ENCODE measurements around the gene PI16. TPM values are rescaled to one million over a fixed set of nuclear protein-coding genes. Genes with fewer than 3 reads are reported as not detected.
"Not testable (repeated sequence)": the region's sequence is repeated elsewhere in the genome, so short reads cannot be mapped to it uniquely, and the experiment has no call there.

PI16 gene
- total and polyA plus RNA-seq, 5 donors, result 35.0 to 125 (median 48.4) TPM

- ATAC-seq (no peak), DNase-seq (peak in 1 of 3 donors; percentile 48)
- no peaks in the 10 kb centered on the region for H3K27me3 ChIP-seq (ENCODE audit: control insufficient read depth, insufficient read depth)
- intact Hi-C loops (cut with DNase I), result loop anchor here in 1 of 4 donors (10.0 kb wide), 1 partner anchor 221 kb away; no protein-coding TSS in a partner anchor
- H3K4me3 ChIP-seq (ENCODE audit: low read length), result peak overlapping the region; percentile 88
- H3K9me3 ChIP-seq (ENCODE audit: control insufficient read depth, low read length), result no peaks in the 10 kb centered on the region
- peaks cover 20% of the 10 kb centered on the region for H3K4me1 ChIP-seq (ENCODE audit: control insufficient read depth, insufficient read depth, low read length)
- H3K27ac ChIP-seq (ENCODE audit: low read length), result peak overlapping the region; percentile 87
- under 1% methylated on average over 15 of the region's 15 CpGs for WGBS
Observed at GRCh38 chr6:36985417-36985807, 30.9 kb downstream of the PI16 start.

- H3K27ac ChIP-seq (ENCODE audit: low read length), result peak within 1 kb of the TSS; percentile 87
- H3K27me3 ChIP-seq (ENCODE audit: control insufficient read depth, insufficient read depth), result no peaks in the 10 kb centered on the region
- ATAC-seq (peak; percentile 95 to 97), DNase-seq (peak; percentile 92 to 97 (median 96))
- intact Hi-C loops (cut with DNase I), result loop anchor here in 1 of 4 donors (10.0 kb wide), 1 partner anchor 221 kb away; no protein-coding TSS in a partner anchor
- peaks cover 15% of the 10 kb centered on the region for H3K4me1 ChIP-seq (ENCODE audit: control insufficient read depth, insufficient read depth, low read length)
- H3K4me3 ChIP-seq (ENCODE audit: low read length), result peak within 1 kb of the TSS; percentile 88
- WGBS, result under 1% methylated on average over 101 of the region's 101 CpGs
- H3K9me3 ChIP-seq (ENCODE audit: control insufficient read depth, low read length), result no peaks in the 10 kb centered on the region
Observed at GRCh38 chr6:36985808-36986703, 31.5 kb downstream of the PI16 start, which contains the start of gene MTCH1. Gene MTCH1, minus strand, starts transcription at chr6:36986196. Its CDS starts 23 bp downstream, at chr6:36986173.

GRCh38 chr6:36986704-36987047 lies 32.1 kb downstream of the PI16 start:
- Histone ChIP-seq H3K4me1 (ENCODE audit: control insufficient read depth, insufficient read depth, low read length) (peaks cover 13% of the 10 kb centered on the region), H3K4me3 (ENCODE audit: low read length) (peak overlapping the region; percentile 88), H3K9me3 (ENCODE audit: control insufficient read depth, low read length) (no peaks in the 10 kb centered on the region), H3K27ac (ENCODE audit: low read length) (peak overlapping the region; percentile 87), H3K27me3 (ENCODE audit: control insufficient read depth, insufficient read depth) (no peaks in the 10 kb centered on the region)
- ATAC-seq, result no peak
- 2% methylated on average over 8 of the region's 8 CpGs for WGBS
- intact Hi-C loops (cut with DNase I), result loop anchor here in 1 of 4 donors (10.0 kb wide), 1 partner anchor 222 kb away; no protein-coding TSS in a partner anchor
- no peak for DNase-seq

- no peaks in the 10 kb centered on the region for H3K27me3 ChIP-seq (ENCODE audit: control insufficient read depth, insufficient read depth)
- H3K4me1 ChIP-seq (ENCODE audit: control insufficient read depth, insufficient read depth, low read length), result peaks cover 7% of the 10 kb centered on the region
- intact Hi-C loops (cut with DNase I), result loop anchor here in 1 of 4 donors (10.0 kb wide), 1 partner anchor 224 kb away; no protein-coding TSS in a partner anchor
- WGBS, result 83% methylated on average over 6 of the region's 6 CpGs
- no peak for DNase-seq
- H3K27ac ChIP-seq (ENCODE audit: low read length), result no peak overlapping the region
- H3K4me3 ChIP-seq (ENCODE audit: low read length), result no peak overlapping the region
- ATAC-seq, result no peak
- no peaks in the 10 kb centered on the region for H3K9me3 ChIP-seq (ENCODE audit: control insufficient read depth, low read length)
Observed at GRCh38 chr6:36989264-36989663, 34.7 kb downstream of the PI16 start.

GRCh38 chr6:36990401-36990800 lies 35.9 kb downstream of the PI16 start:
- DNase-seq; H3K4me3 ChIP-seq (ENCODE audit: low read length); ATAC-seq; H3K27me3 ChIP-seq (ENCODE audit: control insufficient read depth, insufficient read depth); H3K4me1 ChIP-seq (ENCODE audit: control insufficient read depth, insufficient read depth, low read length); intact Hi-C loops (cut with DNase I); H3K9me3 ChIP-seq (ENCODE audit: control insufficient read depth, low read length); H3K27ac ChIP-seq (ENCODE audit: low read length): not testable (repeated sequence)
- 87% methylated on average over 2 of the region's 2 CpGs for whole genome bisulfite sequencing

- WGBS, result 60% methylated on average over 18 of the region's 18 CpGs
- Histone ChIP-seq H3K27ac (ENCODE audit: low read length) (peak overlapping the region; percentile 93), H3K9me3 (ENCODE audit: control insufficient read depth, low read length) (no peaks in the 10 kb centered on the region), H3K27me3 (ENCODE audit: control insufficient read depth, insufficient read depth) (no peaks in the 10 kb centered on the region), H3K4me1 (ENCODE audit: control insufficient read depth, insufficient read depth, low read length) (no peaks in the 10 kb centered on the region), H3K4me3 (ENCODE audit: low read length) (no peak overlapping the region)
- ATAC-seq, result peak; percentile 63 to 69
- peak in 2 of 3 donors; percentile 55 to 74 for DNase-seq
- intact Hi-C loops (cut with DNase I), result no loop called here
Observed at GRCh38 chr6:36997811-36998722, 43.5 kb downstream of the PI16 start.

- ATAC-seq (peak; percentile 55 to 84), DNase-seq (no peak)
- intact Hi-C loops (cut with DNase I), result no loop called here
- Histone ChIP-seq H3K9me3 (ENCODE audit: control insufficient read depth, low read length) (no peaks in the 10 kb centered on the region), H3K27ac (ENCODE audit: low read length) (peak overlapping the region; percentile 93), H3K4me3 (ENCODE audit: low read length) (no peak overlapping the region), H3K27me3 (ENCODE audit: control insufficient read depth, insufficient read depth) (no peaks in the 10 kb centered on the region), H3K4me1 (ENCODE audit: control insufficient read depth, insufficient read depth, low read length) (no peaks in the 10 kb centered on the region)
- 71% methylated on average over 8 of the region's 8 CpGs for WGBS
Observed at GRCh38 chr6:36998723-36999038, 44.1 kb downstream of the PI16 start.

- H3K27me3 ChIP-seq (ENCODE audit: control insufficient read depth, insufficient read depth), result no peaks in the 10 kb centered on the region
- WGBS, result 67% methylated on average over 15 of the region's 15 CpGs
- no peaks in the 10 kb centered on the region for H3K4me1 ChIP-seq (ENCODE audit: control insufficient read depth, insufficient read depth, low read length)
- DNase-seq (no peak), ATAC-seq (peak; percentile 4 to 49)
- H3K27ac ChIP-seq (ENCODE audit: low read length), result peak overlapping the region; percentile 93
- intact Hi-C loops (cut with DNase I), result no loop called here
- no peak overlapping the region for H3K4me3 ChIP-seq (ENCODE audit: low read length)
- no peaks in the 10 kb centered on the region for H3K9me3 ChIP-seq (ENCODE audit: control insufficient read depth, low read length)
Observed at GRCh38 chr6:36999061-36999750, 44.7 kb downstream of the PI16 start.

- no peak for DNase-seq
- ATAC-seq, result no peak
- Histone ChIP-seq H3K4me1 (ENCODE audit: control insufficient read depth, insufficient read depth, low read length) (no peaks in the 10 kb centered on the region), H3K27ac (ENCODE audit: low read length) (no peak overlapping the region), H3K9me3 (ENCODE audit: control insufficient read depth, low read length) (no peaks in the 10 kb centered on the region), H3K27me3 (ENCODE audit: control insufficient read depth, insufficient read depth) (no peaks in the 10 kb centered on the region), H3K4me3 (ENCODE audit: low read length) (no peak overlapping the region)
- intact Hi-C loops (cut with DNase I), result loop anchor here in 1 of 4 donors (10.0 kb wide), 1 partner anchor 105 kb away; no protein-coding TSS in a partner anchor
- whole genome bisulfite sequencing, result 93% methylated on average over 4 of the region's 4 CpGs
Observed at GRCh38 chr6:36999751-37000125, 45.2 kb downstream of the PI16 start.

All from right cardiac atrium (tissue), 5 donors.